NCI-H2081 (cell line): ENCODE data around the gene CAPG.
"Not testable (repeated sequence)": the region's sequence is repeated elsewhere in the genome, so short reads cannot be mapped to it uniquely, and the experiment has no call there.

Experiments
- DNase-seq, 2 experiments: peaks; one replicate each; lab custom pipeline; 2025; lab: John Stamatoyannopoulos, UW

Gene CAPG

GRCh38 chr2:85409845-85410583 lies at the start of gene CAPG:
Gene CAPG (minus strand): TSS chr2:85410366. CDS start chr2:85402145, 8,221 bp downstream.
- DNase-seq, result no peak

GRCh38 chr2:85459771-85460170 lies 49.6 kb upstream of the CAPG start:
- no peak for DNase-seq

GRCh38 chr2:85458601-85459563 lies 48.7 kb upstream of the CAPG start:
- no peak for DNase-seq

GRCh38 chr2:85457877-85458316 lies 47.7 kb upstream of the CAPG start:
- peak; percentile 25 to 51 for DNase-seq

GRCh38 chr2:85457043-85457442 lies 46.9 kb upstream of the CAPG start:
- no peak for DNase-seq

GRCh38 chr2:85455552-85456090 lies 45.5 kb upstream of the CAPG start:
- no peak for DNase-seq

GRCh38 chr2:85453571-85453970 lies 43.4 kb upstream of the CAPG start:
- DNase-seq, result no peak

GRCh38 chr2:85452237-85452636 lies 42.1 kb upstream of the CAPG start:
- DNase-seq, result no peak

- no peak for DNase-seq
Measured at GRCh38 chr2:85449214-85449588, 39.0 kb upstream of the CAPG start.

GRCh38 chr2:85448461-85449213 lies 38.5 kb upstream of the CAPG start:
- DNase-seq, result no peak

GRCh38 chr2:85447222-85447585 lies 37.0 kb upstream of the CAPG start:
- no peak for DNase-seq

- no peak for DNase-seq
Measured at GRCh38 chr2:85446296-85447221, 36.4 kb upstream of the CAPG start.

GRCh38 chr2:85445316-85446295 lies 35.4 kb upstream of the CAPG start:
- no peak for DNase-seq

- no peak for DNase-seq
Measured at GRCh38 chr2:85444629-85445172, 34.5 kb upstream of the CAPG start.

GRCh38 chr2:85441864-85442263 lies 31.7 kb upstream of the CAPG start:
- DNase-seq, result no peak

- DNase-seq, result no peak
Measured at GRCh38 chr2:85440729-85441128, 30.6 kb upstream of the CAPG start.

GRCh38 chr2:85439986-85440385 lies 29.8 kb upstream of the CAPG start:
- no peak for DNase-seq

GRCh38 chr2:85439569-85439968 lies 29.4 kb upstream of the CAPG start:
- not testable (repeated sequence) for DNase-seq

- no peak for DNase-seq
Measured at GRCh38 chr2:85439025-85439472, 28.9 kb upstream of the CAPG start.
